ENCODE measurements around the gene PICALM. TPM values are rescaled to one million over a fixed set of nuclear protein-coding genes. Genes with fewer than 3 reads are reported as not detected.

PICALM gene
- total and polyA plus RNA-seq, 10 of the 15 experiments (the other 5 are each of a cell fraction or from before 2014, with no cell fraction given): 4.3 to 150 (median 41.8) TPM

GRCh38 chr11:85967457-85967856 is 101.4 kb downstream of the PICALM start (continued):
- TF ChIP-seq RAD51 (IDR thresholded peaks at IDR 0.05) (no peak), CBFB (IDR thresholded peaks at IDR 0.05; ENCODE audit: low read depth) (no peak), MYC (IDR thresholded peaks at IDR 0.05; ENCODE audit: insufficient read depth, insufficient read length, insufficient replicate concordance, low read length, severe bottlenecking) (no peak), PAX8 (IDR thresholded peaks at IDR 0.05) (no peak)

GRCh38 chr11:85965202-85965601 is 103.7 kb downstream of the PICALM start:
- Histone ChIP-seq H3K27me3 (replicated peaks in 1 of 2; ENCODE audit: control insufficient read depth in 2 of 2, insufficient read depth in 2 of 2, low read length in 1 of 2) (no peaks in the 10 kb centered on the region), H3K27ac (ENCODE audit: control insufficient read depth, insufficient read depth) (no peak overlapping the region), H3K9me3 (replicated peaks; ENCODE audit: control insufficient read depth, insufficient read depth, low read length) (no peaks in the 10 kb centered on the region), H2AFZ (ENCODE audit: control insufficient read depth, low read depth, low read length) (no peak overlapping the region), H4K20me1 (ENCODE audit: control insufficient read depth, insufficient read depth) (no peaks in the 10 kb centered on the region), H3K4me1 (ENCODE audit: control insufficient read depth, insufficient read depth, low read length) (peaks cover 7% of the 10 kb centered on the region), H3K79me2 (ENCODE audit: control insufficient read depth, insufficient read depth, low read length) (peaks cover 2% of the 10 kb centered on the region), H3K4me3 (no peak overlapping the region), H3K36me3 (ENCODE audit: control insufficient read depth in 2 of 2, insufficient read depth in 2 of 2, low read length in 1 of 2) (peaks cover 2 to 39% of the 10 kb centered on the region in 2 experiments), H3K9ac (ENCODE audit: control insufficient read depth, insufficient read depth, low read length) (no peak overlapping the region), H3K4me2 (ENCODE audit: control insufficient read depth, insufficient read depth) (no peak overlapping the region)
- no TSS peak for BruUV-seq (replicated peaks)
- intact Hi-C loops (cut with micrococcal nuclease; ENCODE audit: unreplicated experiment) (no loop called here), in situ Hi-C loops (cut with MboI) (no loop called here)
- DNase-seq (ENCODE audit: low read depth, low spot score) (no peak), FAIRE-seq (no peak), ATAC-seq (no peak)
- ChIA-PET POLR2A (no interaction called here), RAD21 (ENCODE audit: unreplicated experiment) (no interaction called here), SMC1A (ENCODE audit: uncharacterized antibody, unreplicated experiment) (no interaction called here), CTCF (interaction anchor here (0.9 kb wide), 1 partner anchor 9 kb away, joined by 3 read pairs; no protein-coding TSS in a partner anchor)
- WGBS (ENCODE audit: insufficient coverage, insufficient replicate concordance, low lambda C conversion rate, missing lambda C conversion rate): 96% methylated on average over 2 of the region's 2 CpGs
- TF ChIP-seq NBN (IDR thresholded peaks at IDR 0.05) (no peak), RAD51 (IDR thresholded peaks at IDR 0.05) (no peak), CHD2 (IDR thresholded peaks at IDR 0.05; ENCODE audit: borderline replicate concordance, low read depth, low read length) (no peak), BHLHE40 (IDR thresholded peaks at IDR 0.05; ENCODE audit: borderline replicate concordance in 1 of 2, low read depth in 2 of 2, low read length in 1 of 2) (no peak), CUX1 (IDR thresholded peaks at IDR 0.05; ENCODE audit: insufficient replicate concordance, low read depth, low read length) (no peak), PBX3 (IDR thresholded peaks at IDR 0.05; ENCODE audit: insufficient replicate concordance, low read depth, low read length) (no peak), BMI1 (IDR thresholded peaks at IDR 0.05; ENCODE audit: borderline replicate concordance) (no peak), HDAC6 (IDR thresholded peaks at IDR 0.05; ENCODE audit: unreplicated experiment) (no peak), PML (IDR thresholded peaks at IDR 0.05; ENCODE audit: low read length) (no peak), TCF7 (IDR thresholded peaks at IDR 0.05; ENCODE audit: borderline replicate concordance) (no peak), RB1 (IDR thresholded peaks at IDR 0.05; ENCODE audit: borderline replicate concordance) (no peak), SMAD5 (IDR thresholded peaks at IDR 0.05; ENCODE audit: low read depth) (no peak), ATF2 (IDR thresholded peaks at IDR 0.05; ENCODE audit: low read length) (no peak), KLF5 (IDR thresholded peaks at IDR 0.05; ENCODE audit: partially characterized antibody) (no peak), ZNF274 (IDR thresholded peaks at IDR 0.05; ENCODE audit: insufficient read depth, insufficient read length) (no peak)

Data from GM12878 (cell line).